Suppressor macrophage treated with lipopolysaccharide for 4 hours (primary cell): ENCODE measurements around the gene IGF1.

Experiments
- DNase-seq: peaks from one replicate; pipeline ENCODE4 v3.0.0-alpha.2; 2020

The IGF1 gene

DNA sequence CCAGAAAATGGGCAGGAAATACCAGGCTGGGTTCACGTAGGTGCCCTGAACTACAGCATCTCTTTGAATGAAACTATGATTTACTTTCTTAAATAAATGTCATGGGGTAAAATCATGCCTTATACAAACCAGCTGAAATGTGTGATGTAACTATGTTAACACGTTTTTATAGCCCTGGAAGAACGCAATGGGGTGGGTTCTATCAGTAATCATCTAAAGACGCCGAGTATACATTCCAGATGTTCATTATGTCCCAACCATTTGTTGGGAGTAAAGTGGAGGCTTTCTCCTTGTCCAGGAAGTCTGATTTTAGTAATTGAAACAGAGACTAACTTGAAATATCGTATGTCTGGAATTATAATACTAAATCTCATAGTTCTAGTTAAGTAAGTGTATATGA lies 16.2 kb upstream of the IGF1 start:
- DNase-seq, result no peak

DNA sequence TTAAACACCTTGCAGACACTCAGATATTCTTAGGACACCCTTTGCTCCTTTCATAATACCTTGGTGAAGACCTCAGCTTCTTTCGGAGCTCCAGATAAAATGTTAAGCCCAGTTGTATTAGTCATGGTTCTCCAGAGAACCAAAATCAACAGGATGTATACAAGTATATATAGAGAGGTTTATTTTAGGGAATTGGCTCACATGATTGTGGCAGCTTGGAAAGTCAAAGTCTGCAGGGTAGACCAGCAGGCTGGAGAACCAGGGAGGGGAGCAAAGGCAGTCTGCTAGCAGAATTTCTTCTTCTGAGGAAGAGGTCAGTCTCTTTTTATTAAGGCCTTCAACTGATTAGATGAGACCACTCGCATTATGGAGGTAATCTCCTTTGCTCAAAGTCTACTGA lies 6.9 kb upstream of the IGF1 start:
- DNase-seq, result no peak

DNA sequence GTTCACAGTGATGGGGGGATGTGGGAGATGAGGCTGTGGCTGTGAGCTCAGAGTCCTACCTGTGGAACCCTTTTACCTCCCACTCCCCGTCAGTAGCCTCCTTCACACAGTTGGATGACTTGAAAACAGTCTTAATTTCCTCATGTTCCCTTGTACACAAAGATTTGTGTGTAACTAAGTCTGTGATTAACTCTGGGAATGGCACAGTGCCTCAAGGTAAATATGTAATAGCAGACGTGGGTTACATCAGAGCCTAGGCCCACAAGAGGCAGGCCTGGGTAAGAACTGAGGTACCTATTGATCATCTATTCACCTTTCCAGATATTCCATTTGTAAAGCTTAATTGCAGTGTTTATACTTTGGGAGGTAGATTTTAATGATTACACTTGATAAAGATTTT lies 5.8 kb upstream of the IGF1 start:
- DNase-seq, result no peak

GRCh38 chr12:102484428-102484958 lies 4.1 kb upstream of the IGF1 start:
- DNase-seq, result peak; percentile 93

GRCh38 chr12:102484017-102484416 lies 3.7 kb upstream of the IGF1 start:
- no peak for DNase-seq

GRCh38 chr12:102483466-102483865 lies 3.1 kb upstream of the IGF1 start:
- DNase-seq, result no peak

GRCh38 chr12:102481705-102482425 lies 1.5 kb upstream of the IGF1 start:
- no peak for DNase-seq

GRCh38 chr12:102479939-102480338 lies 424 bp downstream of the IGF1 start:
- no peak for DNase-seq

DNA sequence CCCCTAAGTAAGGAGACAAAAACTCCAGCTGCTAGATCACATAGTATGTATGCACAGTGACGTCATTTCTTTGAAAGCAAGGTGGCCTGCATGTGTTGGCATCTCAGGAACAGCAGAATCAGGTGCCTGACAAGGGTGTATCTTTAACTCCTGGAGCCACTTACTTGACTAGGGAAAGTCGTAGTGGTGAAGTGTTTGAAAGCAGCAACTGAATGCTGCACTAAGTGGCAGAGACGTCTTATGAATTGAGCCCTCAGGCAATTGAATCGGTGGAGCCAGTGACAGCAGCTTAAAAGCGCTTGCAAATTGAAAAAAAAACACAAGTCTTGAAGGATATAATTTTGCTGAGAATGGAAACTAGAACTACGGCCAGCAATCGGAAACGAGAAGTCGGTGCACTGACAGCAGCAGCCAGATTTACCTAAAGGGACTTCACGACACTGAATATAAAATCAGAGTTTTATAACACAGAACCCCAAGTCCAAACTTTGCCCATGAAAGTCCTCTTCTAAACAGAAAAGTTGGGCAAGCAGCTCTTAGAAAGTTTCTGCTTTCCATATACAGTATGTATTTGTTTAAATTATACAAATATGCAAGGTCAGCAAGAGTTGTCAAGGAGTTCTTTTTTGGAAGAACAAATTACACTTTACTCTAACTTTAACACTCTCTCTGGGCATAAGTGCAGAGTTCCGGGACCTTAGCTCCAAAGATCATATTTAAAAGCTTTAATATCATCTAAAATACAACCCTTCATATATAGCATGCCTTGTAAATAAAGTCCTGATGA lies 1.1 kb downstream of the IGF1 start:
- DNase-seq, result no peak

DNA sequence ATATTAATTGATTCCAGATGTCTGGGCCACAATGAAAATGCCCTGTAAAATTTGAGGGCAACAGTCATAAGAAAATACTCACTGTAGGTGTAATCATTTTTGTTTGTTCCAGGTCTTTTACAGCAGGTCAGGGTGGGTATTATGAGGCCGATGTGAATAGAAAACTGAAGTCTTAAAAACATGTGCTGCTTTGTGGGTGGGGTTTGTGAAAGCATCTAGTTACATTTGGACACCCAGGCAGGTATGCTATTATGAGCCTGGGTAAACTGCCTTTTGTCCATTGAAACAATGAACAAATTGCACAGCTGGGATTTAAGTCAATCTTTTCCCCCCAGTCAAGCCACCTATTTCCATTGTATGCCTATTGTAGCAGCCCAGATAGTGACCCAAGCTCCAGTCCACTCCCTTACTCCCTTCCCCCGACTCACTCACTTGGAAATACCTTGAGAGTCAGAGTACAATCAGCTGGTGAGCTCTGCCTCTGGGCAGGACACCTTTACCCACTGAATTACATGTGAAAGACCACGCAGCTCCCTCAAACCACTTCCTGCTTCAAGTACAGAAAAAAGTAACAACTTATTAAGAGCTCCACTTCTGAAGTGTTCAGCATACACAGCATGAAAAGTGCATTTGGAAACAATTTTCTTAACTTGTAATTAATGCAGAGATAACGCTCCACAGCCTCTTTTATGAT lies 1.8 kb downstream of the IGF1 start:
- no peak for DNase-seq

- DNase-seq, result no peak
These were observed 5.0 kb downstream of the IGF1 start for GRCh38 chr12:102475355-102475754.

DNA sequence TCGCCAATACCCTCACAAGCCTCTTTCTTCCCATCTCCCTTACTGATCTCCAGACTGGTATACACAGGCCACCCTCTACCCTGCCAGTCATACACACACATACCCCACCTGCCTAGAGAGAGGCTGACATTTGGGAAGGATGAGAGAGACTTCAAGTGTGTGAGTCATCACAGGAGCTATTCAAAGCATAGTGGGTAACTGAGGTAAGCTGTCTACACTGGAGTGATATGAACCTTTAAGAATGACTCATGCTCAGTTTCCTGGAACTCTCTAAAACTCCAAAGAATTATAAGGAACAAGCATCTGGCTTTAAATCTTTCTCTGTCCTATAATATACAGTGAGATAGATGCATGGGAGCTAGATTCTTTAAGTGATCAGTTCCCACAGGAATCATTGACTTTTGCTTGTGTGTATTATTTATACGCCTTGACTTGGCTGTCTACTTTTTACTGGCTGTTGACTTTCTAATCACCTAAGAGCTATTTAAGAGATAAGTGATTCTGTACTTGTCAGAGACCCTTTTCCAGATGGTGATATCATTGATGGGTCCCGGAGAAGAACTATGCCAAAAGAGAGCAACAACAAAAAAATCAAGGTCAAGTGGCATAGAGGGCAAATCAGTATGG lies 5.8 kb downstream of the IGF1 start:
- DNase-seq, result no peak

GRCh38 chr12:102472496-102472895 lies 7.9 kb downstream of the IGF1 start:
- DNase-seq, result no peak

GRCh38 chr12:102471556-102471955 lies 8.8 kb downstream of the IGF1 start:
- DNase-seq, result no peak

- no peak for DNase-seq
These were observed 9.4 kb downstream of the IGF1 start for GRCh38 chr12:102470945-102471344.

- no peak for DNase-seq
These were observed 12.0 kb downstream of the IGF1 start for GRCh38 chr12:102468261-102468915.

- no peak for DNase-seq
These were observed 14.4 kb downstream of the IGF1 start for GRCh38 chr12:102465762-102466560.

DNA sequence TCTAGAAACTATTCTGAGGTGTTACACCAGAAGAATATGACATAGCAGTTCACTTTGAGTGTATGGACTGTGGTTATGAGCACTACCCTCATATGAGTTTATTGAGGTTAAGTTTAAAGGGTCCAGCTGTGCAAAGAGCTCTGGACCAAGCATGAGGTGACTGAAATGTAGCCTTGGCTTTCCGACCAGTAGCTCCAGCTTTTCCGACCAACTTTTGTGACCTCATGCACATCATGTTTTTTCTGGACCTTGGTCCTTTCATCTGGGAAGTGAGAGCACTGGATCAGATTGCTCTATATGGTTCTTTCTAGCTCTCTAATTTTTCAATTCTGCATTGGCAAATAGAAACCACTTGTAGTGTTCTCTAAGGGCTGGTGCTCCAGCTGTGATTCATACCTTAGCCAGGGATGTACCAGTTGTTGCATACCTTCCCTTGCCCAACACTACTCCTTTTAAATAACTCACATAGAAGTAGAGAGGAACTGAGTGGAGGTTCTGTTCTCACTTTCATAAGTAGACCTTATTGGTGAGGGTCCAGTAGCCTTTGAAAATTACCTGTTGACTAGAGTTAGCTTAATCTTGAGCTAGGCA lies 16.6 kb downstream of the IGF1 start:
- DNase-seq, result no peak

GRCh38 chr12:102462795-102463465 lies 17.4 kb downstream of the IGF1 start:
- DNase-seq, result no peak

- no peak for DNase-seq
These were observed 18.0 kb downstream of the IGF1 start for GRCh38 chr12:102462386-102462785.

GRCh38 chr12:102461501-102461900 lies 18.9 kb downstream of the IGF1 start:
- DNase-seq, result no peak
